ENCODE measurements around the gene GRM7. TPM values are rescaled to one million over a fixed set of nuclear protein-coding genes. Genes with fewer than 3 reads are reported as not detected.

GRM7 gene
- total RNA-seq, 4 donors from 2014 or later: 0.39 TPM; not detected in 3

- no peaks in the 10 kb centered on the region for H3K9me3 ChIP-seq
- H3K4me1 ChIP-seq: no peaks in the 10 kb centered on the region
- intact Hi-C loops (cut with DNase I): no loop called here
- no peak for TF ChIP-seq CTCF (IDR thresholded peaks at IDR 0.05)
- TF ChIP-seq POLR2A (IDR thresholded peaks at IDR 0.05; ENCODE audit: low read depth): no peak
- no peak for TF ChIP-seq POLR2AphosphoS5 (IDR thresholded peaks at IDR 0.05)
- WGBS: 83% methylated on average over 7 of the region's 7 CpGs
- DNase-seq (ENCODE audit: extremely low spot score): no peak
- H3K27me3 ChIP-seq: no peaks in the 10 kb centered on the region
- H3K4me3 ChIP-seq: no peak overlapping the region
- no peaks in the 10 kb centered on the region for H3K36me3 ChIP-seq
- H3K27ac ChIP-seq (replicated peaks in 1 of 4): no peak overlapping the region
Measured at GRCh38 chr3:7293286-7293685, 432.4 kb downstream of the GRM7 start.

GRCh38 chr3:7305561-7305960 lies 444.6 kb downstream of the GRM7 start:
- intact Hi-C loops (cut with DNase I): no loop called here
- no peaks in the 10 kb centered on the region for H3K9me3 ChIP-seq
- H3K36me3 ChIP-seq: no peaks in the 10 kb centered on the region
- H3K27me3 ChIP-seq: no peaks in the 10 kb centered on the region
- DNase-seq (ENCODE audit: extremely low spot score): no peak
- no peak overlapping the region for H3K4me3 ChIP-seq
- WGBS: 67% methylated on average over 1 of the region's 1 CpG
- H3K27ac ChIP-seq (replicated peaks in 1 of 4): no peak overlapping the region
- H3K4me1 ChIP-seq: peaks cover 20 to 31% (median 25%) of the 10 kb centered on the region in 4 donors
- TF ChIP-seq POLR2A (IDR thresholded peaks at IDR 0.05; ENCODE audit: low read depth) (no peak), CTCF (IDR thresholded peaks at IDR 0.05) (no peak), POLR2AphosphoS5 (IDR thresholded peaks at IDR 0.05) (no peak), EP300 (IDR thresholded peaks at IDR 0.05) (no peak)

- Histone ChIP-seq H3K4me1 (peaks cover 20 to 31% (median 26%) of the 10 kb centered on the region in 4 donors), H3K36me3 (no peaks in the 10 kb centered on the region), H3K9me3 (no peaks in the 10 kb centered on the region), H3K4me3 (no peak overlapping the region), H3K27ac (replicated peaks in 1 of 4) (no peak overlapping the region), H3K27me3 (no peaks in the 10 kb centered on the region)
- 70% methylated on average over 3 of the region's 3 CpGs for WGBS
- no peak for TF ChIP-seq CTCF (IDR thresholded peaks at IDR 0.05)
- DNase-seq (ENCODE audit: extremely low spot score): no peak
- intact Hi-C loops (cut with DNase I): no loop called here
Measured at GRCh38 chr3:7306901-7307300, 446.0 kb downstream of the GRM7 start.

- WGBS: 69% methylated on average over 2 of the region's 2 CpGs
- no peaks in the 10 kb centered on the region for H3K27me3 ChIP-seq
- intact Hi-C loops (cut with DNase I): no loop called here
Measured at GRCh38 chr3:7307410-7307809, 446.5 kb downstream of the GRM7 start.

More at GRCh38 chr3:7307410-7307809, 446.5 kb downstream of the GRM7 start:
- no peak for DNase-seq (ENCODE audit: extremely low spot score)
- TF ChIP-seq POLR2A (IDR thresholded peaks at IDR 0.05; ENCODE audit: low read depth) (no peak), POLR2AphosphoS5 (IDR thresholded peaks at IDR 0.05) (no peak), CTCF (IDR thresholded peaks at IDR 0.05) (no peak), EP300 (IDR thresholded peaks at IDR 0.05) (no peak)
- Histone ChIP-seq H3K9me3 (no peaks in the 10 kb centered on the region), H3K4me3 (no peak overlapping the region), H3K36me3 (no peaks in the 10 kb centered on the region), H3K27ac (replicated peaks in 1 of 4) (no peak overlapping the region), H3K4me1 (peaks cover 20 to 31% (median 26%) of the 10 kb centered on the region in 4 donors)

All from esophagus muscularis mucosa (tissue), 4 donors.